Skeletal muscle tissue (tissue), 5 donors: ENCODE measurements around the gene RPTOR. TPM values are rescaled to one million over a fixed set of nuclear protein-coding genes. Genes with fewer than 3 reads are reported as not detected.

Experiments used
- H3K27ac ChIP-seq: one replicate; pipeline ENCODE4 v1.7.0; 2013; ENCODE audit warnings: mild to moderate bottlenecking, low read depth, low read length, inconsistent platforms
- H3K27me3 ChIP-seq, 3 donors: one replicate each; pipeline ENCODE4 v1.7.0; 2013; ENCODE audit warnings: low read length in 3 of 3; ENCODE audit not compliant: control insufficient read depth in 3 of 3, insufficient read depth in 3 of 3
- H3K36me3 ChIP-seq, 3 donors: one replicate each; pipeline ENCODE4 v1.7.0; 2013; ENCODE audit warnings: low read length in 3 of 3; ENCODE audit not compliant: control insufficient read depth in 3 of 3, insufficient read depth in 3 of 3
- H3K4me1 ChIP-seq, 3 donors: one replicate each; pipeline ENCODE4 v1.7.0; 2013; ENCODE audit warnings: low read length in 3 of 3, mild to moderate bottlenecking in 3 of 3; ENCODE audit not compliant: control insufficient read depth in 3 of 3, insufficient read depth in 3 of 3
- H3K4me3 ChIP-seq, 3 donors: one replicate each; pipeline ENCODE4 v1.7.0; 2013; ENCODE audit warnings: low read length in 3 of 3
- H3K9ac ChIP-seq, 3 donors: one replicate each; pipeline ENCODE4 v1.7.0; 2013; ENCODE audit warnings: low read length in 3 of 3, mild to moderate bottlenecking in 3 of 3, moderate library complexity in 2 of 3, low read depth in 1 of 3
- H3K9me3 ChIP-seq, 3 donors: one replicate each; pipeline ENCODE4 v1.7.0; 2013; ENCODE audit warnings: low read length in 3 of 3; ENCODE audit not compliant: control insufficient read depth in 3 of 3
- small RNA-seq: library from RNA; depleted of rRNA; stranded (forward); fragments of <200 nt; gene quantifications from one replicate; pipeline ENCODE3, GENCODE V24; 2014
- total RNA-seq: library from RNA; depleted of rRNA; stranded (reverse); fragments of >200 nt; gene quantifications from one replicate; pipeline ENCODE4 v1.2.3, GENCODE V29; 2014
- donor health status: Osteomylitis.

Gene RPTOR
- total RNA-seq, 1 donor from 2014 or later = 24.5 TPM

DNA sequence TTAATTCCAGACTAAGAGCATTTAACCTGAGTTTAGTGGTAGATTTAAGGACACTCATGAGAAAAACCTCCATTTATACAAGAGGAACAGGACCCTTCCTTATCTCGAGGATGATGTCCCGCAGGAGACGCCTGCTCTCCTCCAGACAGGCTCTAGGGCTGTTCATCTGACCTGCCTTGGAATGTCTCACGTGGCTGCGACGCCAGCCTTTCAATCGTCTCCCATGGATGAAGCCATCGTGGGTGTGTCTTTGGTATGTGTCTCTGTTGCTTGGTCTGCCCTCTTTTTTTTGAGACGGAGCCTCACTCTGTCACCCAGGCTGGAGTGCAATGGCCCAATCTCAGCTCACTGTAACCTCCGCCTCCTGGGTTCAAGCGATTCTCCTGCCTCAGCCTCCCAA is 463.5 kb downstream of the RPTOR start:
- no peak overlapping the region for H3K4me3 ChIP-seq
- no peaks in the 10 kb centered on the region for H3K36me3 ChIP-seq
- peaks cover 16 to 27% (median 20%) of the 10 kb centered on the region in 3 donors for H3K27me3 ChIP-seq
- H3K27ac ChIP-seq = no peak overlapping the region
- H3K9me3 ChIP-seq = peaks cover 0 to 3% (median 0%) of the 10 kb centered on the region in 3 donors
- H3K4me1 ChIP-seq = peaks cover 5 to 9% (median 8%) of the 10 kb centered on the region in 3 donors
- H3K9ac ChIP-seq = no peak overlapping the region

DNA sequence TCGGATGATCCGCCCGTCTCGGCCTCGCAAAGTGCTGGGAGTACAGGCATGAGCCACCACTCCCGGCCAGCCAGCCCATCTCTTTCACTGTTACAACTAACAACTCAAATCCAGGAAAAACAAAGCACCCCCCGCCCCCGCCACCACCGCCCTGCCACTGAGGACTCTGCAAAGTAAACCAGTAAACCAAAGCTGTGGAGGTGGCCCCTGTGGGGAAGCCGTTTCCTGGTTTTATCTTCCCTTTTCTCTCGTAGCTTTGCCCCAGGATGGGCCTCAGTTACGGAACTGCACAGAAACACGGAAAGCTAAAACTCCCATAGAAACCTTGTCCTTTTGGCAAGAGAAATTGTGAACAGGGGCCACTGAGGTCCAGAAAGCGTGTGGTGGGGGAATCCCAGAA is 464.5 kb downstream of the RPTOR start:
- H3K4me1 ChIP-seq = peaks cover 5 to 6% (median 5%) of the 10 kb centered on the region in 3 donors
- H3K27me3 ChIP-seq = peaks cover 12 to 22% (median 16%) of the 10 kb centered on the region in 3 donors
- H3K9me3 ChIP-seq = peaks cover 0 to 3% (median 0%) of the 10 kb centered on the region in 3 donors
- no peak overlapping the region for H3K4me3 ChIP-seq
- no peaks in the 10 kb centered on the region for H3K36me3 ChIP-seq
- H3K27ac ChIP-seq = no peak overlapping the region
- H3K9ac ChIP-seq = no peak overlapping the region

DNA sequence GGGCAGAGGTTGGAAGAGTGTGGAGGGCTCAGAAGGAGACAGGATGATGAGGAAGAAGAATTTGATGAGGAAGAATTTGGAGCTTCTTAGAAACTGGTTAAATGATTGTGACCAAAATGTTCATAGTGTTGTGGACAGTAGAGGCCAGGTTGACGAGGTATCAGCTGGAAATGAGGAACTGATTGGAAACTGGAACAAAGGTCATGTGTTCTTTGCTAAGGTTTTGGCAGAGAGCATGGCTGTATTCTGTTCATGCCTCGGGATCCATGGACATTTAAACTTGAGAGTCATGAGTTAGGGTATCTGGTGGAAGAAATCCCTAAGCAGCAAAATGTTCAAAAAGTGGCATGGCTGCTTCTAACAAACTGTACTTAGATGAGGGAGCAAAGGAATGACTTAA is 466.3 kb downstream of the RPTOR start:
- H3K27ac ChIP-seq = no peak overlapping the region
- peaks cover 0 to 3% (median 0%) of the 10 kb centered on the region in 3 donors for H3K9me3 ChIP-seq
- no peaks in the 10 kb centered on the region for H3K36me3 ChIP-seq
- peaks cover 2 to 12% (median 3%) of the 10 kb centered on the region in 3 donors for H3K27me3 ChIP-seq
- H3K4me1 ChIP-seq = peaks cover 0 to 4% (median 3%) of the 10 kb centered on the region in 3 donors
- H3K9ac ChIP-seq = no peak overlapping the region
- H3K4me3 ChIP-seq = no peak overlapping the region

DNA sequence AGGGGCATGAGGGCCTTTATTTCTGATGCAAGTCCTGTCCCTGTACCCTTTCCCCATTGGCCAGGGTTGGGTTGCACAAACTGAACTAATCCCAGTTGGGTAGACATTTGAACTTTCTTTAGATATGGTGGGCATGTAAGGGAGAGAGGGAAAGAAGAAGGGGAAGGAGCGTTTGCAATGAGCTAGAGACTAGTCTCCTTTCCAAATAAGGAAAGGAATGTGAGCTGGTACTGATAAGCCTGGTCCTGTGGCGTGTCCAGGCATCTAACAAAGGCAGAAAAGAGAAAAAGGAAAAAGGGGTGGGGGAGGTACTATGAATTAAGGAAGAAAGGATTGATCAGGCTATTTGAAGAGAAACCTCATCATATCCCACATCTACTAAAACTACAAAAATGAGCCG is 467.3 kb downstream of the RPTOR start:
- no peak overlapping the region for H3K4me3 ChIP-seq
- H3K27me3 ChIP-seq = peaks cover 0 to 4% (median 0%) of the 10 kb centered on the region in 3 donors
- H3K9me3 ChIP-seq = peaks cover 0 to 3% (median 0%) of the 10 kb centered on the region in 3 donors
- no peaks in the 10 kb centered on the region for H3K36me3 ChIP-seq
- no peak overlapping the region for H3K27ac ChIP-seq
- H3K9ac ChIP-seq = no peak overlapping the region
- peaks cover 0 to 4% (median 3%) of the 10 kb centered on the region in 3 donors for H3K4me1 ChIP-seq

DNA sequence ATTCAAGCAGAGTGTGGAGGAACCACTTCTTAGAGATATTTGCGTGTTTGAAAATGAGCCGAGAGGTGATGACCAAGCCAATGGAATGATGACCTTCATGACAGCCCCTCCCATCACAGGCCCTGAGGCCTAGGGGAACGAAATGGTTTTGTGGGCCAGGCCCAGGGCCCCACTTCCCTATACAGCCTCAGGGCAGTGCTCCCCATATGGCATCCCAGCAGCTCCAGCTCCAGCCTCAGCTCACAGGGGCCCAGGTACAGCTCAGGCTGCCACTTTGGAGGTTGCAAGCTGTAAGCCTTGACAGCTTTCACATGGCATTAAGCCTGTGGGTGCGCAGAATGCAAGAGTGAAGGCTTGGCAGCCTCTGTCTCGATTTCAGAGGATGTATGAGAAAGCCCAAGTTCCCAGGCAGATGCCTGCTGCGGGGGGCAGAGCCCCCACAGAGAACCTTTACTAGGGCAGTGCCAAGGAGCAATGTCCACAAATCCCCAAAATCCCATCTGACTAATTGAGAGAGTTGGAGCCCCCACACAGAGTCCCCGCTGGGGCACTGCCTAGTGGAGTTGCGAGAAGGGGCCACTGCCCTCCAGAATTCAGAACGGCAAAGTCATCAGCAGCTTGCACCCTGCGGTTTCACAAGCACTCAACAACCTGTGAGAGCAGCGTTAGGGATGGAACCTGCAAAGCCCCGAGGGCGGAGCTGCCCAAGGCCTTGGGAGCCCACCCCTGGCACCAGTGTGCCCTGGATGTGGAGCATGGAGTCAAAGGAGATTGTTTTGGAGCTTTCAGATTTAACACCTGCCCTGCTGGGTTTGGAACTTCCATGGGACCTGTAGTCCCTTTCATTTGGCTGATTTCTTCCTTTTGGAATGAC is 468.2 kb downstream of the RPTOR start:
- peaks cover 0 to 3% (median 0%) of the 10 kb centered on the region in 3 donors for H3K9me3 ChIP-seq
- no peak overlapping the region for H3K27ac ChIP-seq
- H3K27me3 ChIP-seq = peaks cover 0 to 4% (median 0%) of the 10 kb centered on the region in 3 donors

DNA sequence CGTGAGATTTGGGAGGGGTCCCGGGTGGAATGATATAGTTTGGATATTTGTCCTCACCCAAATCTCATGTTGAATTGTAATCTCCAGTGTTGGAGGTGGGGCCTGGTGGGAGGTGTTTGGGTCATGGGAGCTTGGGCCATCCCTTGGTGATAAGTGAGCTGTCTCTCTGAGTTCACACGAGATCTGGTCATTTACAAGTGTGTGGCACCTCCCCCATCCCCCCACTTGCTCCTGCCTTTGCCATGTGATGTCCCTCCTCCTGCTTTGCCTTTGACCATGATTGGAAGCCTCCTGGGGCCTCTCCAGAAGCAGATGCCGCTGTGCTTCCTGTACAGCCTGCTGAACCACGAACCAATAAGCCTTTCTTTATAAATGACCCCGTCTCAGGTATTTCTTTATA is 469.0 kb downstream of the RPTOR start:
- peaks cover 0 to 3% (median 0%) of the 10 kb centered on the region in 3 donors for H3K9me3 ChIP-seq
- H3K36me3 ChIP-seq = no peaks in the 10 kb centered on the region
- H3K4me3 ChIP-seq = no peak overlapping the region
- no peak overlapping the region for H3K27ac ChIP-seq
- no peak overlapping the region for H3K9ac ChIP-seq
- peaks cover 12 to 16% (median 14%) of the 10 kb centered on the region in 3 donors for H3K4me1 ChIP-seq
- H3K27me3 ChIP-seq = no peaks in the 10 kb centered on the region

More for the DNA sequence above, 468.2 kb downstream of the RPTOR start:
- no peak overlapping the region for H3K9ac ChIP-seq
- H3K36me3 ChIP-seq = no peaks in the 10 kb centered on the region
- H3K4me3 ChIP-seq = no peak overlapping the region
- H3K4me1 ChIP-seq = peaks cover 4 to 7% (median 6%) of the 10 kb centered on the region in 3 donors

DNA sequence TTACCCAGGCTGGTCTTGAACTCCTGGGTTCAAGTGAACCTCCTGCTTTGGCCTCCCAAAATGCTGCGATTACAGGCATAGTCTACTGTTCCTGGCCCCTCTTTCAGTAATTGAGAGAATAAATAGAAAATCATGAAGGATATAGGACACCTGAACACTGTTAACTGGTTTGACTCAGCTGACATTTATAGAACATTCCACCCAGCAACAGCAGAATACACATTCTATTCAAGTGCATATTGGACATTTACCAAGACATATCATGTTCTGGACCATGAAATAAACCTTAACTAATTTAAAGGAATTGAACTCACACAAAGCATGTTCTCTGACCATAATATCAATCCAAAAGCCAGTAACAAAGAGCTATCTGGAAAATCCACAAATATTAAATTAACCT is 470.5 kb downstream of the RPTOR start:
- H3K36me3 ChIP-seq = no peaks in the 10 kb centered on the region
- peak overlapping the region; percentile 71 for H3K27ac ChIP-seq
- no peak overlapping the region for H3K4me3 ChIP-seq

More for the DNA sequence above, 470.5 kb downstream of the RPTOR start:
- Histone ChIP-seq H3K27me3 (no peaks in the 10 kb centered on the region), H3K9ac (no peak overlapping the region), H3K9me3 (peaks cover 0 to 3% (median 0%) of the 10 kb centered on the region in 3 donors), H3K4me1 (peaks cover 18 to 28% (median 21%) of the 10 kb centered on the region in 3 donors)

Small RNAs within 50 kb of the gene (small RNA-seq; reads per million reads assigned to genes)
- gene AC120024.2 (not detected), gene AC120024.3 (not detected)

Other genes with a start within 250 kb of the RPTOR start
- gene ENDOV, start 129.7 kb upstream of the RPTOR start, total RNA-seq = 7.8 TPM
- 1.0 TPM for gene NPTX1, start 68.2 kb upstream of the RPTOR start, total RNA-seq